Measurements from ENCODE around the gene ATP2B2. TPM values are rescaled to one million over a fixed set of nuclear protein-coding genes. Genes with fewer than 3 reads are reported as not detected.

ATP2B2 gene
- total and polyA plus RNA-seq, 9 of the 15 experiments (the other 6 are each of a cell fraction or from before 2014, with no cell fraction given) = 0.06 TPM; not detected in 8

DNA sequence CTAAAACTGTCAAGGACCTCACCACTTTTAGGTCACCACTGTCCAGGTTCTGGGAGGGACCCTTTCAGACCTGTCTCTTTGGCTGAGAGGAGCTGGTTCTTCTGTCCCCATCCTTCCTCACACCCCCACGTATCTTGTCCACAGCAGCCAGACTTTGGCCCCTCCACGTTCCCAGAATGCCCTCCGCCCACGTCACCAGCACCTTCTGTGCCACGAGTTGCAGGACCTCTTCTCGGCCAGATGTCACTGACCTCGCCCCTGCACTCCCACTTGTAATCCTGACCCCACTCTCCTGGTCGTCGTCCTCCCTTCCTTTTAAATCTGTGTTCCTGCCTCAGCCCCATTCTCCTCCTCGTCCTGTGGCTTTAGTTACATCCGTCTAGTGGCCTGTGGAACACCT, 161.9 kb downstream of the ATP2B2 start:
- WGBS (ENCODE audit: insufficient coverage, low coverage, missing lambda C conversion rate) = under 1% methylated on average over 11 of the region's 11 CpGs
- FAIRE-seq (no peak), ATAC-seq (no peak)

DNA sequence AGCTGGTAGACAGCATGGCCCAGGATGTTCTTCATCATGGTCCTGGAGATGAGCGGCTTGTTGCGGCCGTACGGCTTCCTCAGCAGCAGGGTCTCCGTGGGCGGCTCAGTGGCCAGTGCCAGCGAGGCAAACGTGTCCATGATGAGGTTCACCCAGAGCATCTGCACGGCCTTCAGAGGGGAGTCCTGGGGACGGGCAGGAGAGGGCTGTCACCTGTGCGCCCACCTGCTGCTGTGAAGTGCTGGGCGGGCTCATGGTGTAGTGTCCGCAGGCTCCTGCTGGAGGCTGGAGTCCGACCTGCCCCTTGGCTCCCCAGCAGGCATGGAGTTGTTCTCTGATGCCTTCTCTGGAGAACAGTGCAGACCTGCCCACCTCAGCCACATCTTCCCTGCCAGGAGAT, 162.6 kb downstream of the ATP2B2 start:
- ChIA-PET CTCF (ENCODE audit: low intra/inter-chr PET ratio) (interaction anchor here (1.9 kb wide), 1 partner anchor 395 kb away, joined by 13 read pairs; no protein-coding TSS in a partner anchor), POLR2A (interaction anchor here (0.6 to 1.2 kb wide), 2 partner anchors 57 to 226 kb away, joined by 3 to 4 read pairs; no protein-coding TSS in a partner anchor)
- no peak for FAIRE-seq
- H3K4me1 ChIP-seq (replicated peaks in 1 of 2; ENCODE audit: control insufficient read depth in 2 of 2, insufficient read depth in 2 of 2, low read length in 2 of 2) = peaks cover 0 to 20% of the 10 kb centered on the region in 2 experiments; a peak in 1 of 5 replicates
- H3K9ac ChIP-seq (ENCODE audit: insufficient read depth in 1 of 2, low read depth in 2 of 2, low read length in 2 of 2) = no peak overlapping the region
- WGBS (ENCODE audit: insufficient coverage, low coverage, missing lambda C conversion rate) = 3% methylated on average over 14 of the region's 14 CpGs
- no peak overlapping the region for H3K4me2 ChIP-seq (ENCODE audit: insufficient read depth, low read length)
- intact Hi-C loops (cut with micrococcal nuclease) = no loop called here
- no peak for ATAC-seq
- no peak overlapping the region for H3K4me3 ChIP-seq
- in situ Hi-C loops (cut with MboI) = no loop called here
- H4K20me1 ChIP-seq (replicated peaks; ENCODE audit: control insufficient read depth, insufficient read depth, low read length) = peaks cover 44% of the 10 kb centered on the region
- no peaks in the 10 kb centered on the region for H3K36me3 ChIP-seq (ENCODE audit: control insufficient read depth, insufficient read depth, low read length)
- H3K27me3 ChIP-seq (ENCODE audit: control insufficient read depth in 2 of 2, insufficient read depth in 2 of 2, low read length in 2 of 2) = peaks cover 52 to 95% of the 10 kb centered on the region in 2 experiments; a peak in 4 of 5 replicates
- no peaks in the 10 kb centered on the region for H3K9me3 ChIP-seq (replicated peaks; ENCODE audit: control insufficient read depth, insufficient read depth, low read depth, low read length)
- no TSS peak for BruUV-seq (replicated peaks)
- no peak overlapping the region for H3K27ac ChIP-seq (ENCODE audit: extremely low read depth, low read depth, low read length)
- no peak overlapping the region for H2AFZ ChIP-seq (ENCODE audit: low read depth, low read length)
- H3K9me1 ChIP-seq (ENCODE audit: control insufficient read depth, insufficient read depth, low read length) = no peaks in the 10 kb centered on the region
- no peak for DNase-seq (ENCODE audit: extremely low read depth in 1 of 4, low spot score in 3 of 4)
- no peaks in the 10 kb centered on the region for H3K79me2 ChIP-seq (ENCODE audit: control insufficient read depth, insufficient read depth, low read length)
- TF ChIP-seq CXXC5 (CRISPR knock-in tag; IDR thresholded peaks at IDR 0.05) = no peak
- TF ChIP-seq NCOA2 (IDR thresholded peaks at IDR 0.05; ENCODE audit: partially characterized antibody in 2 of 2) = no peak
- no peak for TF ChIP-seq RNF2 (IDR thresholded peaks at IDR 0.05)
- TF ChIP-seq KAT7 (CRISPR knock-in tag; IDR thresholded peaks at IDR 0.05; ENCODE audit: borderline replicate concordance) = no peak
- TF ChIP-seq, protein P1, sequence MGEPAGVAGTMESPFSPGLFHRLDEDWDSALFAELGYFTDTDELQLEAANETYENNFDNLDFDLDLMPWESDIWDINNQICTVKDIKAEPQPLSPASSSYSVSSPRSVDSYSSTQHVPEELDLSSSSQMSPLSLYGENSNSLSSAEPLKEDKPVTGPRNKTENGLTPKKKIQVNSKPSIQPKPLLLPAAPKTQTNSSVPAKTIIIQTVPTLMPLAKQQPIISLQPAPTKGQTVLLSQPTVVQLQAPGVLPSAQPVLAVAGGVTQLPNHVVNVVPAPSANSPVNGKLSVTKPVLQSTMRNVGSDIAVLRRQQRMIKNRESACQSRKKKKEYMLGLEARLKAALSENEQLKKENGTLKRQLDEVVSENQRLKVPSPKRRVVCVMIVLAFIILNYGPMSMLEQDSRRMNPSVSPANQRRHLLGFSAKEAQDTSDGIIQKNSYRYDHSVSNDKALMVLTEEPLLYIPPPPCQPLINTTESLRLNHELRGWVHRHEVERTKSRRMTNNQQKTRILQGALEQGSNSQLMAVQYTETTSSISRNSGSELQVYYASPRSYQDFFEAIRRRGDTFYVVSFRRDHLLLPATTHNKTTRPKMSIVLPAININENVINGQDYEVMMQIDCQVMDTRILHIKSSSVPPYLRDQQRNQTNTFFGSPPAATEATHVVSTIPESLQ (CRISPR knock-in tag; IDR thresholded peaks at IDR 0.05) = no peak
- no peak for TF ChIP-seq SNAPC5 (CRISPR knock-in tag; IDR thresholded peaks at IDR 0.05)
- no peak for TF ChIP-seq ELK1 (CRISPR knock-in tag; IDR thresholded peaks at IDR 0.05)
- no peak for TF ChIP-seq MAZ (CRISPR knock-in tag; conservative IDR thresholded peaks at IDR 0.05 in 1 of 2, IDR thresholded peaks at IDR 0.05 in 1 of 2)
- TF ChIP-seq FOXM1 (IDR thresholded peaks at IDR 0.05; ENCODE audit: low read depth) = no peak
- no peak for TF ChIP-seq FOXM1 (CRISPR knock-in tag; IDR thresholded peaks at IDR 0.05; ENCODE audit: low read depth)

More for the DNA sequence above, 161.9 kb downstream of the ATP2B2 start:
- in situ Hi-C loops (cut with MboI) = no loop called here
- Histone ChIP-seq H3K79me2 (ENCODE audit: control insufficient read depth, insufficient read depth, low read length) (no peaks in the 10 kb centered on the region), H3K27ac (ENCODE audit: extremely low read depth, low read depth, low read length) (no peak overlapping the region), H3K9me1 (ENCODE audit: control insufficient read depth, insufficient read depth, low read length) (no peaks in the 10 kb centered on the region), H3K4me3 (no peak overlapping the region), H3K4me2 (ENCODE audit: insufficient read depth, low read length) (no peak overlapping the region), H4K20me1 (replicated peaks; ENCODE audit: control insufficient read depth, insufficient read depth, low read length) (peaks cover 44% of the 10 kb centered on the region), H3K27me3 (ENCODE audit: control insufficient read depth in 2 of 2, insufficient read depth in 2 of 2, low read length in 2 of 2) (peaks cover 52 to 91% of the 10 kb centered on the region in 2 experiments; a peak in 4 of 5 replicates), H3K36me3 (ENCODE audit: control insufficient read depth, insufficient read depth, low read length) (no peaks in the 10 kb centered on the region), H3K9me3 (replicated peaks; ENCODE audit: control insufficient read depth, insufficient read depth, low read depth, low read length) (no peaks in the 10 kb centered on the region), H3K9ac (ENCODE audit: insufficient read depth in 1 of 2, low read depth in 2 of 2, low read length in 2 of 2) (peak overlapping the region in 1 of 2 experiments; percentile 14; a peak in 1 of 4 replicates), H3K4me1 (replicated peaks in 1 of 2; ENCODE audit: control insufficient read depth in 2 of 2, insufficient read depth in 2 of 2, low read length in 2 of 2) (peaks cover 0 to 16% of the 10 kb centered on the region in 2 experiments; a peak in 1 of 5 replicates), H2AFZ (ENCODE audit: low read depth, low read length) (no peak overlapping the region)
- CTCF ChIA-PET (ENCODE audit: low intra/inter-chr PET ratio) = interaction anchor here (1.9 kb wide), 1 partner anchor 395 kb away, joined by 13 read pairs; no protein-coding TSS in a partner anchor
- POLR2A ChIA-PET = interaction anchor here (0.6 kb wide), 1 partner anchor 56 kb away, joined by 3 read pairs; no protein-coding TSS in a partner anchor
- BruUV-seq (replicated peaks) = no TSS peak
- TF ChIP-seq BRCA1 (IDR thresholded peaks at IDR 0.05) = no peak
- no peak for TF ChIP-seq BRCA1 (CRISPR knock-in tag; IDR thresholded peaks at IDR 0.05)
- no peak for TF ChIP-seq PRMT5 (CRISPR knock-in tag; IDR thresholded peaks at IDR 0.05)
- TF ChIP-seq HDAC1 (IDR thresholded peaks at IDR 0.05) = 0 out of 4 replicates have a peak, but pooled peaks of 1 of the 2 experiments have one; percentile 5
- intact Hi-C loops (cut with micrococcal nuclease) = no loop called here
- no peak for DNase-seq (ENCODE audit: extremely low read depth in 1 of 4, low spot score in 3 of 4)
